HG03432 (cell line): ENCODE data around the gene FILIP1L.

Experiments
- ATAC-seq: cut with Tn5 transposase; IDR thresholded peaks from one replicate; pipeline ENCODE4 v1.9.1; 2021; ENCODE audit warnings: mild to moderate bottlenecking, moderate library complexity; ENCODE audit not compliant: unreplicated experiment

Gene FILIP1L

DNA sequence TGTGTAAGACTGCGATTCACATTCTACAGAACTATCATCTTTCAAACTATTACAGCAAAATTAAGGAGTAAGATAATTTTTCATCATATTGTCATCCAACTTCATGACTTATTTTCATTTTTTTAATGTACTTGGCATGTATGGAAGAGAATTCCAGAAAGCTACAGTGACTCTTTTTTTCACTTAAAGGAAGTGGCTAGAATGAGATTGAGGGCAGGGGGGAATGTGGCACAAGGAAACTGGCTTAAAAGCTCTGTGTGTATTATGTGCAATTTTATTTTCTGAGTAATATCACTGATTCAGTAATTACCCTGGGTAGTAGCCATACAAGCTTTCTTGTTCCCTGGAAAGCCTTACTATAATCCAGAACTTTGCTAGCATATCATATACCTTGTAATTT, 94.6 kb downstream of the FILIP1L start:
- ATAC-seq = no peak

GRCh38 chr3:100018806-100019205, 95.5 kb downstream of the FILIP1L start:
- no peak for ATAC-seq

DNA sequence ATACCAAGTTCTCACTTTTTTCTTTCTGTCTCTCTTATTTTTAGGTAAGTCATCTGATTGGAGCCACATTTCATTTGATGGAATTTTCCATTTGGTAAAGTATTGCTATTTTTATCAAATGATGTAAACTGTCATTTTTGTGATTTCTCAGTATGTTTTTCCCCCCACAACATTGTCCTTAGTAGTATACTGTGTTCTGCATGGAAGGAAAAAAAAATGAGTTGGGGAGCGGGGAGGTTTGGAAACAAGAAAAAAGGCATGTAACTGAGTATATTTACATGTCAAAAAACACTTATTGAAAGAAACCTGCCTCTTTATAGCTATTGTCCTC, 104.2 kb downstream of the FILIP1L start:
- no peak for ATAC-seq

- ATAC-seq = no peak
Measured at GRCh38 chr3:100009276-100010086, 104.8 kb downstream of the FILIP1L start.

GRCh38 chr3:100008081-100008698, 106.1 kb downstream of the FILIP1L start:
- ATAC-seq = no peak

- no peak for ATAC-seq
Measured at GRCh38 chr3:100007313-100007712, 107.0 kb downstream of the FILIP1L start.

DNA sequence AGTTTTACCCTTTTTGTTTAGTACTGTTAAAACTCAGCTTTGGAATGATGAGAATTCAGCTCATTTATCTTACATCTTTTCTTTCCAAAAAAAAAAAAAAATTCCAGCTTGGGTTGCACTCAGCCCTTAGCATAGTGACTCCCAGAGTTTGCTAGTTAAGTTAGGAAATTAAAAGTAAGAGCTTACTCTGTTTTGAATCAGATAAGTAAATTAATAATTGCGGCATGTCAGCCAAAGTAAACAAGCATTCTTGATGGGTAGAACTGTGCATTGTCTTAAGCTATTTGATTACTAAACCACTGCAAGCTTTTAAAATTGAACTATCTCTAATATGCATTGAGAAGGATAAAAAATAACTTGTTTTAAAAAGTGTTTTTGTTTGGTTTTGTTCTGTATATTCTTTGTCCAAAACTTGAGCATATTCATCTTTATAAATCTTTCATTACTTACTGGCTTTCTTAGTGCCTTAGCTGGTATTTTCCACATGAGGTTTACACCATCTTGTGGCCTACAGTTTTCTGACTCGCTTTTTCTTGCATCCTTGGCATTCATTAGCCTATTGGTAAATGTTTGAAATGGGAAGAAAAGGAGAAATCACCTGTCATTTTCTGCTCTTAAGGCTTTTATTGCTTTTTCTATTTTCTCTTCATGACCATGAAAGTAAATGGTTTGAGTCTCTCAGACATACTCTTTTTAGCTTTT, 107.6 kb downstream of the FILIP1L start:
- ATAC-seq = no peak

DNA sequence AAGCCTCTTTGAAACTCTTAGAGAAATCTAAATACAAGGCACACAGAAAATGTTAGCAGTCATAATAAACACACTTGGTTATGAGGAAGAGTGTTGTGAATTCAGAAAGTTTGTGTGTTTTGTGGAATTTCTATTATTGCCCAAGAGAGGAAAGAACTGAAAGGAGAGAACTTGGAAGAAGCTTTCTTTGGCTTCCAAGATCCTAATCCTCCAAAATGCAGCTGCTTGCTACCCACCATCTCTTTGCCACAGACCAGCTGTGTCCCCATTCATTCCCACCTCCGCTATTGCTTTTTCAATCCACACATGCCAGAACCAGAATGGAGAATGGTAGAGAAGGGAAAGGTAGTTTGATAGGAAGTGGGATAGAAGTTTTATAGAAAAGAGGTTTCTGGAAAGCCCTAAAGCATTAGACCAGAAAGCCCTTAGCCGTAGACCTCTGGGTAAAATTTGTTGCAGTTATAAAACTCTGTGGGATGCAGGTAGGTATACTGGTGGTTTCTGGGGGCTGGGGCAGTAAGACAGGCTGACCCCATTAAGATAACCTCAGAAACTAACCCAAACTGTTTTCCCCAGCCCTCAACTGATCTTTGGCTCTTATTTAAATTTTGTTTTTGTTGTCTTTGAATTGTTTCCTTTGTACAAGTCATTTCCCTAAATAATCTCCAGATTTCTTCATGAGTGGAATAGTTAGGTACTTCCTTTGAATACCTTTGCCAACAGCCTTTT, 108.5 kb downstream of the FILIP1L start:
- ATAC-seq = no peak

GRCh38 chr3:100004931-100005330, 109.4 kb downstream of the FILIP1L start:
- no peak for ATAC-seq

DNA sequence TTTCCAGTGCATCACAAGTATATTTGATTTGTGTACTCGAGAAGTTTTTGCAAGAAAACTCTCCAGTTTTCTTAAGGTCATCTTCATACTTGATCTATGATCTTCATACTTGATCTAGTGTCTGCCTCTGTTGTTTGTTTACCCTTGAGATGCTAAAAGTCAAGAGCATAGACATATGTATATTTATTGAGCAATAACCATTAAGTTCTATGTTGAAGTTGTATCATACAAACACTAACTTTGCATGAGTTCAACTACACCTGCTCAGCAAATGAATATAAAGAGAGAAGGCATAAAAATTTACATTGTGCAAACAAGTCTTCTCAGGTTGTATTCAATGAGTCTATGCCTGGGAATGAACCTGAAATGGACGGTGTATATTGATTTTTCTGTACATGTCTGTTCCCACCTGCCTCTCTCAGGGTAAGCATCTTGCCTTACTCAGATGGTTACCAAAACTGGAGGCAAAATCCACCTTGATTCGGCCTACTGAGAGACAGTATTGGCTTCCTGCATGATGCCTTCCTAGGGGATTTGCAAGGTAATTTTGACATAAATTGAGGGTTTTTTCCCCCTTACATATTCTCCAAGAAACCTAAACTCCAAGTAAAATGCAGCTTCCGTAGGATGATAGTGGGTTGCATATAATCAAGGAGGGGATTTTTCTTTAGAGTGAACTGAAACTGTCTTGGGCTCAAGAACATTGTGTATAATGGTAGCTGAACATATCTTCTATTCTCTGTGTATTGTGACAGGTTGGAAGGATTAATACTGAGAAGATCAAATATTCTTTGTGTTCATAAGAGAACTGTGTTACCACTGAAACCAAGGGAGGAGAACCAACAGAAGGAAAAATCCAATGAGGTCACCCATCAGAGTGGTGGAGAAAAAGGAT, 110.4 kb downstream of the FILIP1L start:
- ATAC-seq = no peak

DNA sequence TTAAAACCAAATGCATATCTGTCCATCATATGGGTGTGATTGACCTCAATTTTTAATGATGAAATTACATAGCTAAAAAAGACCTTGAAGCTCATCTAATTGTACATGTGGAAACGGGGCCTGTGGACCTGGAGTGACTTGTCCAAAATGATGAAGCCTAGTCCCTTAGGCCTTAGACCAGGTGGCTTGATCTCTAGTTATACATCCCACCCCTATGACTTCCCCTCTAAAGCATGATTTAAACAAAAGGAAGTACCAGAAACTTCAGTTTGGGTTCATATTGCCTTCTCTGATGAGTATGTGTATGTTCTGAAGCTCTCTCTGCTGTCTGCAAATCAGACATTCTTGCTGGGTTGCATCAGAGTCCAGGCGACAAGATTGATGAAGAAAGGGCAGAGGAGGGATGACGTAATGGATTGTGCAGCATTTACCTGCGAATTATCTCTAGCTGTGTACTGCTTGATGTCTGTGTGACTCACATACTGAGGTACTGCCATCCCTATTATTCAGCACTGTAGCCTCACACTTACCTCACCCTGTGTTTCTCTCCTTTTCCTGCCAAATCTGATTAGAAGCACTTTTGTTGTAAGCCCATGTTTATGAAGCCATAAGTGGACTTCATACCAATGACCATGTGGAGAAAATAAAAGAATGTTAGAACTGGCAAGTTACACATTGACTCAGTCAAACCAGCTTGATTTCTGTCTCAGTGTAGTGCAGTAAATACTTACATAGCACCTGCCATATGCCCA, 111.5 kb downstream of the FILIP1L start:
- no peak for ATAC-seq

- no peak for ATAC-seq
Measured at GRCh38 chr3:100001526-100002270, 112.6 kb downstream of the FILIP1L start.

GRCh38 chr3:100001083-100001482, 113.2 kb downstream of the FILIP1L start:
- ATAC-seq = no peak

GRCh38 chr3:99999536-99999935, 114.8 kb downstream of the FILIP1L start:
- no peak for ATAC-seq

GRCh38 chr3:99997293-99997692, 117.0 kb downstream of the FILIP1L start:
- ATAC-seq = no peak

DNA sequence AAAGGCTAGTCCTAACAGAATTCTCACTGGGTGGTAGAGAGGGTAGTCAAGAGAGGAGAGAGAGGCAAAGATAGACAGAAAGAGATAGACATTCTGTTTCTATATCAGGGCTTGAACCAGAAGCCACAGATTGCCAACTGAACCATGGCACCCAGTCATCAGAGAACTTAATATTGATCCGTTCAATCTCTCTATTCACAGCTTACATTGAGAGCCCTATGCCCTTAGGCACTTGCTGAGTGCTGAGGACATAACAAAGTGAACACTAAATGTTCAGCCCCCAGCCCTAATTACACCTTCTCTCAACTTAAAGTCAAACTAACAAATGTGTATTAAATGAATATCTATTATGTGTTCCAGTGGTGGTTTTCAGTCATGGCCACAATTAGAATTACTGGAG, 124.1 kb downstream of the FILIP1L start:
- ATAC-seq = no peak

GRCh38 chr3:99984668-99985067, 129.6 kb downstream of the FILIP1L start:
- ATAC-seq = no peak

GRCh38 chr3:99984139-99984538, 130.2 kb downstream of the FILIP1L start:
- ATAC-seq = no peak

DNA sequence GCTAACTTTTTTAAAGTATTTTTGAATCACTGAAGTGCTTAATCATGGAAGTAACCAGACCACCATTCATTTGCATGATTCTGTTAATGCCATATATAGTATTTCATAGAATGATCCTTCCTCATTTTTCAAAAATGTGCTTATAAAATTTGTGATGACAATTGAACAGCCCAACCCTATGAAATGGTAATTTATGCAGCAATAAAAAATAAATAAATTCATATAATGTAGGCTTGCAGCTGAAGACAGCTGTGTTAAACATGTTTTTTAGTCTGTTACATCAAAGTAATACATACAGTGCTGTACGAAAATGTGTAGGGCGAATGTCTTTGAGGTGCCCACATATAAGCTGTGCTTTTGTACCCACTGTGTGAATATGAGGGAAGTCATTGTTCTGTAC, 131.7 kb downstream of the FILIP1L start:
- no peak for ATAC-seq
